ENCODE measurements around the gene DIP2C.
"Not testable (repeated sequence)": the region's sequence is repeated elsewhere in the genome, so short reads cannot be mapped to it uniquely, and the experiment has no call there.

Gene DIP2C

DNA sequence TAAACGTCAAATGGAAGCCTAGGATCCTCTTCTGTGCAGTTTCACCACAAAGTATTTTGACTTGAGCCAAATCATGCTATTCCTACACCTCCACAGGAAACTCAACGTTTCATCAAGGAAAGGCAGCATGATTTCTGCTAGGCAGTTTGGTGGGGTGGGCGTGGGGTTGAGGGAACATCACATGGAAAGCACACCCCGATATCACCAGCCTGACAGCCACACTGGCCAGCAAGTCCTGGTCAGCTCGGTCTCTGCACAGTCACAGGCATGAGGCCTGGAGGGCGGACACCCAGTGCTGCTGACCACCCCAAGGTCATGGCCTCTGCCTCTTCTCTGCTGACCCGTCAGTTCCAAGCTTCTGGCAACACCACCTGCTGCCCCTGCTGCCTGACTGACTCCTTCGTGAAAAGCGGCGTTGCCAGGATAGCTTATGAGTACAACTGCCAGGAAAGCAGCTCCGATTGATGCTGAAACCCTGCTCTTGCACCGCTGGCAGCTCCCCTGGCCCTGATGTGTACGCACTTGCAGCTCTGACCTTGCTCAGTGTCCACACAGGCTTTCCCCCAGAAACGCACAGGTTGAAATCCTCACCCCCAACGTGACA, 171.5 kb downstream of the DIP2C start:
- no peak for DNase-seq (ENCODE audit: low spot score)
- POLR2A ChIA-PET (ENCODE audit: low non-redundant PET), result no interaction called here
- no peak overlapping the region for H3K27ac ChIP-seq
- TF ChIP-seq, protein P1, sequence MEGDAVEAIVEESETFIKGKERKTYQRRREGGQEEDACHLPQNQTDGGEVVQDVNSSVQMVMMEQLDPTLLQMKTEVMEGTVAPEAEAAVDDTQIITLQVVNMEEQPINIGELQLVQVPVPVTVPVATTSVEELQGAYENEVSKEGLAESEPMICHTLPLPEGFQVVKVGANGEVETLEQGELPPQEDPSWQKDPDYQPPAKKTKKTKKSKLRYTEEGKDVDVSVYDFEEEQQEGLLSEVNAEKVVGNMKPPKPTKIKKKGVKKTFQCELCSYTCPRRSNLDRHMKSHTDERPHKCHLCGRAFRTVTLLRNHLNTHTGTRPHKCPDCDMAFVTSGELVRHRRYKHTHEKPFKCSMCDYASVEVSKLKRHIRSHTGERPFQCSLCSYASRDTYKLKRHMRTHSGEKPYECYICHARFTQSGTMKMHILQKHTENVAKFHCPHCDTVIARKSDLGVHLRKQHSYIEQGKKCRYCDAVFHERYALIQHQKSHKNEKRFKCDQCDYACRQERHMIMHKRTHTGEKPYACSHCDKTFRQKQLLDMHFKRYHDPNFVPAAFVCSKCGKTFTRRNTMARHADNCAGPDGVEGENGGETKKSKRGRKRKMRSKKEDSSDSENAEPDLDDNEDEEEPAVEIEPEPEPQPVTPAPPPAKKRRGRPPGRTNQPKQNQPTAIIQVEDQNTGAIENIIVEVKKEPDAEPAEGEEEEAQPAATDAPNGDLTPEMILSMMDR (conservative IDR thresholded peaks at IDR 0.05; ENCODE audit: low read depth), result no peak
- CTCF ChIA-PET, result interaction anchor here (2.0 kb wide), 1 partner anchor 12 kb away, joined by 4 read pairs; no protein-coding TSS in a partner anchor

DNA sequence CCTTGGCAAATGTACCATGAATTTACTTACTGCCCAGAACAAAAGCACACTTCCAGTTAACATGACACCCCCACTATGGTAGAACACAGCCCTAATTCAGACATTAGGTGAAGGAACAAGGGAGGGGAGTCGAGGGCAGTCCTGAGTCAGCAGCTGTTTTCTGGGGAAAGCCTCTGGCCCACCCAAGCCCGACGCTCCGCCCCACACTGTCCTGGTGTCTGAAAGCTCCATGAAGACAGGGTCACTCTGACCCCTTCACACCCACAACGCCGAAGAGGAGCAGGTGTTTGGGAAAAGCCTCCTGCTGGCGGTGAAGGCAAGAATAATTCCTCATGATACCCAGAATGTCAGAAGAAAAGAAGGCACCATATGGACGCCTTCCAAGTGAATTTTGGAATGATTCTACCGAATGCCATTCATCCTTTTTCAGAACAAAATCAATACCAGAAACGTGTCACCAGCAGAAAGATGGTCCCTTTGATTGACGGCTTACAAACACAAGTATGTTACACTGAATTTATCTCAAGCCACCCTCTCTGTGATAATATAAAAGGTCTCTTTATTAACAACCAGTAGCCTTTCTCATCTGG, 172.1 kb downstream of the DIP2C start:
- CTCF ChIA-PET, result interaction anchor here (2.0 kb wide), 1 partner anchor 12 kb away, joined by 4 read pairs; no protein-coding TSS in a partner anchor
- DNase-seq (ENCODE audit: low spot score), result no peak
- TF ChIP-seq, protein P1 (conservative IDR thresholded peaks at IDR 0.05; ENCODE audit: low read depth), result no peak
- no peak overlapping the region for H3K27ac ChIP-seq
- POLR2A ChIA-PET (ENCODE audit: low non-redundant PET), result no interaction called here

DNA sequence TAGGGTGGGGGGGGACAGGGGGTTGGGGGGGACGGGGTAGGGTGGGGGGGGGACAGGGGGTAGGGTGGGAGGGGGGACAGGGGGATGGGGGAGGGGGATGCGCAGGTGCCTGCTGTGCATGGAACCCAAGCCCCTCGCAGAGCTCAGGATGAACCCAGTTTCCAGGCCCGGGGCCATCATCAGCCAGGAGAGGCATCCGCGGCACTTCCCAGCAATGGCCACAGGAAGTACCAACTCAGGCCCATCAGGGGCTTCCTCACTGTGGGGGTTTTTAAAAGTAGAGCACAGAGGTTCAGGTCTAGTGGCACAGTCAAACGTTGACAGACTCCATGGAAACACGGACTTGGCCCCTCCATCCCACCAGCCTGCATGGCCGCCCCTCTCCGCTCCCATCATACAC, 172.7 kb downstream of the DIP2C start:
- no peak overlapping the region for H3K27ac ChIP-seq
- no peak for DNase-seq (ENCODE audit: low spot score)
- TF ChIP-seq, protein P1 (conservative IDR thresholded peaks at IDR 0.05; ENCODE audit: low read depth), result no peak
- CTCF ChIA-PET, result interaction anchor here (2.0 kb wide), 1 partner anchor 13 kb away, joined by 4 read pairs; no protein-coding TSS in a partner anchor
- POLR2A ChIA-PET (ENCODE audit: low non-redundant PET), result no interaction called here

DNA sequence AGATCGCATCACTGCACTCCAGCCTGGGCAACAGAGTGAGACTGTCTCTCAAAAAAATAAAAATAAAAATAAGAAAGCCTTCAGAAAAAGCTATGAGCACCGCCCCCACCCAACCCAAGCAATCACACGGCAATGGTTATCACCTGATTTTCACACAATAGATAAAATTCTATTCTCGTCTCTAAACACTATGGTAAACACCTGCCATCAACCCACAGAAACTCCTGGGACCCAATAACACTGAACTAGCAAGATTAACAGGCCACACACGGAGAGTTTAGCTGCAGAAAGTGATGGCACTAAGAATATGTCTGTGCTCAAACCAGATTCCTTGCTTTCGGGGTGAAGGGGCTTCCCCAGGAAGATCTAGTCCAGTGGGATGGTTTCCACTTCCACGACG, 173.8 kb downstream of the DIP2C start:
- TF ChIP-seq, protein P1 (conservative IDR thresholded peaks at IDR 0.05; ENCODE audit: low read depth), result no peak
- no peak for DNase-seq (ENCODE audit: low spot score)
- CTCF ChIA-PET, result interaction anchor here (0.6 to 0.8 kb wide), 2 partner anchors 31 to 558 kb away, joined by 3 read pairs; no protein-coding TSS in a partner anchor
- H3K27ac ChIP-seq, result no peak overlapping the region
- POLR2A ChIA-PET (ENCODE audit: low non-redundant PET), result no interaction called here

DNA sequence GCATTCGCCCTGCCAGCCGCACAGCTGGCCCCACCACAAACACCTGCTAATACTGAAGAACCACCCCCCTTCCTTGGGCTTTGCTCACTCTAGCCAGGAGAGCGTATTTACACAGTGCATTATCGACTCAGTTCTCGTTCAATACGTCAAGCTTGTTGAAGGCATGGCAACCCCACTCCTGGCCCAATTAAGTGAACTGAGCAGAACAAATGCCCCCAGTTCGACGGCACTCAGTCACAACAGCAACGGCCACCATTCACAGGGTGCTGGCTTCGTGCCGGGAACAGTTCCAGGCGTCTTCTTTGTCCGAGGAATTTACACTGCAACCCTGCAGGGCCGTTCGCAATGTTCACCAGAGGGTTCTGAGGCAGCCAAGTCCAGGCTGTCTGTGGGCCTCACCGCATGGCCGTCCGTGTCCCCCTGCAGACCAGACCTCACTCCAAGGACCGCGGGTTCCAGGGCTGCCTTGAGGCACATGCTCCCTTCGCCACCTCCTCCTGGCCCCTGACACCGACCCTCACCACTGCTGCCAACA, 175.3 kb downstream of the DIP2C start:
- no peak for DNase-seq (ENCODE audit: low spot score)
- TF ChIP-seq, protein P1 (conservative IDR thresholded peaks at IDR 0.05; ENCODE audit: low read depth), result no peak
- no peak overlapping the region for H3K27ac ChIP-seq
- ChIA-PET CTCF (no interaction called here), POLR2A (ENCODE audit: low non-redundant PET) (no interaction called here)

DNA sequence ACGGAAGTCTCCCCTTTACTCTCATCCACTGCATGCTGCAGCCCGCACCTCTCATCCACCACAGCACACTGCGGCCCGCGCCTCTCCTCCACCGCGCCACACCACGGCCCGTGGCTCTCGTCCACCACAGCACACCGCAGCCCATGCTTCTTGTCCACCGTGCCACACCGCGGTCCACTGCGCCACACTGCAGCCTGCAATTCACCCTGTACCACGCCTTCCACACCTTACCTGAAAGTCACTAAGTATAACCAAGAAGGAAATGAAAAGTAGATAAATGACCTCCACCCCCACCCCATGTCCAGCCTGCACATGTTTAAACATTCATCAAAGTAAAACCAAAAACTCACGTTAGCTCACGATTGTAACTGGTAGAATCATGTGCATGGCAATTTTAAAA, 176.1 kb downstream of the DIP2C start:
- no peak for DNase-seq (ENCODE audit: low spot score)
- H3K27ac ChIP-seq, result no peak overlapping the region
- ChIA-PET POLR2A (ENCODE audit: low non-redundant PET) (interaction anchor here (0.6 kb wide), 1 partner anchor 14 kb away, joined by 8 read pairs; no protein-coding TSS in a partner anchor), CTCF (no interaction called here)
- TF ChIP-seq, protein P1 (conservative IDR thresholded peaks at IDR 0.05; ENCODE audit: low read depth), result no peak

DNA sequence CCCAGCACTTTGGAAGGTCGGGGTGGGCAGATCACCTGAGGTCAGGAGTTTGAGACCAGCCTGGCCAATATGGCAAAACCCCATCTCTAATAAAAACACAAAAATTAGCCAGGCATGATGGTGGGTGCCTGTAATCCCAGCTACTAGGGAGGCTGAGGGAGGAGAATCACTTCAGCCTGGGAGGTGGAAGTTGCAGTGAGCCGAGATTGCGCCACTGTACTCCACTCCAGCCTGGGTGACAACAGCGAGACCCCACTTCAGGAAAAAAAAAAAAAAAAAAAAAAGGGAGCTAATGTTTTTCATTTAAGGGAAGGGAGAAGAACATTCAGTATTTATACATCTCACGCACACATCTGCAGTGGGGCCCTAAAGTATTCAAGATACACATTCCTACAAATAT, 176.8 kb downstream of the DIP2C start:
- not testable (repeated sequence) for DNase-seq (ENCODE audit: low spot score); H3K27ac ChIP-seq
- CTCF ChIA-PET, result interaction anchor here (0.6 kb wide), 1 partner anchor 276 kb away, joined by 3 read pairs; no protein-coding TSS in a partner anchor
- POLR2A ChIA-PET (ENCODE audit: low non-redundant PET), result interaction anchor here (0.6 kb wide), 1 partner anchor 13 kb away, joined by 8 read pairs; no protein-coding TSS in a partner anchor
